HG03378 (cell line): Measurements from ENCODE around the gene SHB.

Experiments
- ATAC-seq: cut with Tn5 transposase; IDR thresholded peaks from one replicate; pipeline ENCODE4 v1.9.1; 2021; ENCODE audit warnings: mild to moderate bottlenecking, moderate library complexity; ENCODE audit not compliant: unreplicated experiment

SHB gene

GRCh38 chr9:37956904-37957663 is 111.9 kb downstream of the SHB start:
- no peak for ATAC-seq

- ATAC-seq = no peak
These were observed 112.6 kb downstream of the SHB start for GRCh38 chr9:37956423-37956820.

DNA sequence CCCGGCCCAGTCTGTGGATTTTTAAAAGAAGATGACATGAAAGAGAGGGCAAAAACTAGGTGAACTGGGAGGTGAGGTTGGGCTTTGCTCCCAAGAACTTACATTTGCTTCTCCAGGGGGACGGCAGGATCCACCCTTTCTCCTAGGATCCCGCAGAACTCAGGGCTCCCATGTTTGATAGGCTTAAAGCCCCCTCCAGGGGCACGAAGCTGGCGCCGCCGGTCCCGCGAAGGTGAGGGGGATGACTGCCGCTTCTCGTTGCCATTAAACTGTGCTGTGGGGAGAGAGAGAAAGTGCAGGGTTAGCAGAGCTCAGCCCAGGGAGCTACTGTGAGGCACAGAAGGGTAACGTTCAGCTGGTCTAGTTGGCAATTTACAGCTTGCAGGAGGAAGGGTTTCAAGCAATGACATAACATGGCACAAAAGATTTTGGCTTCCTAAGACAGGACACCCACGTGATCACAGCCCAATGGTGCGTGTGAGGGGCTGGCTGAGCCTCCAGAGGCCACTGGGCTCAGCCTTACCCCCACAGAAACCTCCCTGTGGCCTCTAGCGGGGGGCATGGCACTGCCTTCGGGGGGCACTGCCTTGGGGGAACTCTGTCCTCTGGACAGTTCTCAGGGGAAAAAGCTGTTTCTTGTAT is 113.1 kb downstream of the SHB start:
- no peak for ATAC-seq

DNA sequence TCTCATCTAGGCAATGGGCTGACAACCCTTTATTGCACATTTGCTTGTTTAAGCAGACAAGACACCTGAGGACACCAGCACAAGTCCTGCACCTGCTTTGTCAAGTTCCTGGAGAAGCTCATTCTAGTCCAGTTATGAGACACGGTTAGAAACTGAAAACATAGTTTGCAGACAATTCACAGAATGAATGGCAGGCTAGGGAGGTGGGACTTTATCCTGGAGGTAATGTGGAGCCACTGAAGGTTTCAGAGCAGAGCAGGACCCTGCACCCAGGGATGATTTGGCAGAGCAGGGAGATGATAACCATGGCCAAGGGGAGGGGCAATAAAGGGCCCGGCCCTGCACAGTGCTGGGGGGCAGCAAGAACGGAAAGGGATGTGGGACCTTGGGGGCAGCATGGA is 114.4 kb downstream of the SHB start:
- ATAC-seq = peak; percentile 36

DNA sequence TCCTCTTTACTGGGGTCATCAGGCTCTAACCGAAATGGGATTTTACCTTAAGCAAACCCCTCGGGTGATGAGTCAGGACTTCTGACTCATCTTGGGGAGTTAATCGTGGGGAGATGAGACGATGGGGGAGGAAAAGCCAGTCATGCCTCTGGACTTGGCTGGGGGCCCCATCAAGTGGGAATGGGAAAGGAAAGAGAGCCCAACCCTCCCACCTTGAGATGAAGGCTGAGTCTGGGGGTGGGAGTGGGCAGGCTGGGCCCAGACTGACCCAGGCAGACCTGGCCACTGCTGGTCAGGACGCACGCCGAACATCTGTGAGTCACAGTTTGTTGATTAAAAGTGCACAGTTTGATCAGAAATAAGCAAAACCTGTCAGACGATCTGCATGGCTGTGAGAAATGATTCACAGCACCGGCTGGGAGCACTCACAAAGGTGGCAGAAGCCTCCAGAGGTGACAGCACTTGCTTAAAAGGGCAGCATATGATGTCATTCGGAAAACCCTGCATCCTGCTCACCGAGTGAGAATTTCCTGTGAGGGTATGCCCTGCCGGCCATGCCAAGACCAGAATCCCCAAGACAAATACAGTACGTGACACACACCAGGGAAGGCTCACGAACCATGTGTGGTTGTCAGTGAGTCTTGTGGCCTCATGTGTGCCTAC is 115.1 kb downstream of the SHB start:
- ATAC-seq = peak; percentile 77

DNA sequence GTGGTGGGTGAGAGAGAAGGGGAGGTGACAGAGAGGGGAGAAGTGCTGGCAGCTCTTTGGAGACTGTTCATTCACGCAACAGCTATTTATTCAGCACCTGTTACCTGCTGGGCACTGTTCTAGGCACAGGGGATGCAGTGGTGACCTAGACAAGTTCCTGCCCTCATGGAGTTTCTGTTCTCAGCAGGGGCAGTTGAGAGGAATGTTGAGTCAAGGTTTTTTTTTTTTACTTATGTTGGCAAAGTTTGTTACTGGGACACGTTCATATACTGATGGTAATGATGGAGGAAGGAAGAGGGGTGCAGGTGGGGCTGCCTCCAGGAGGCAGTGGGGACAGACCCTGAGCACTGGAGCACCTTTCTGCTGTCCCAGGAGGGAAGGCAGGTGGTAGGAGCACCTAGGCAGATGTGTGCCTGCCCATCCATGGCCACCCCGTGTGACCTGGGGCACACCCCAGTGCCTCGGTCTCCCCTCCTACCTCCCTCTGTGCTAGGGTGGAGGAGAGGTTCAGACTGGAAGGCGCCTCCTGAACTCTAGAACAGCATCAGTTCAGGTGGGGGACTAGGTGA is 115.7 kb downstream of the SHB start:
- no peak for ATAC-seq

- ATAC-seq = no peak
These were observed 116.3 kb downstream of the SHB start for GRCh38 chr9:37952731-37953130.

DNA sequence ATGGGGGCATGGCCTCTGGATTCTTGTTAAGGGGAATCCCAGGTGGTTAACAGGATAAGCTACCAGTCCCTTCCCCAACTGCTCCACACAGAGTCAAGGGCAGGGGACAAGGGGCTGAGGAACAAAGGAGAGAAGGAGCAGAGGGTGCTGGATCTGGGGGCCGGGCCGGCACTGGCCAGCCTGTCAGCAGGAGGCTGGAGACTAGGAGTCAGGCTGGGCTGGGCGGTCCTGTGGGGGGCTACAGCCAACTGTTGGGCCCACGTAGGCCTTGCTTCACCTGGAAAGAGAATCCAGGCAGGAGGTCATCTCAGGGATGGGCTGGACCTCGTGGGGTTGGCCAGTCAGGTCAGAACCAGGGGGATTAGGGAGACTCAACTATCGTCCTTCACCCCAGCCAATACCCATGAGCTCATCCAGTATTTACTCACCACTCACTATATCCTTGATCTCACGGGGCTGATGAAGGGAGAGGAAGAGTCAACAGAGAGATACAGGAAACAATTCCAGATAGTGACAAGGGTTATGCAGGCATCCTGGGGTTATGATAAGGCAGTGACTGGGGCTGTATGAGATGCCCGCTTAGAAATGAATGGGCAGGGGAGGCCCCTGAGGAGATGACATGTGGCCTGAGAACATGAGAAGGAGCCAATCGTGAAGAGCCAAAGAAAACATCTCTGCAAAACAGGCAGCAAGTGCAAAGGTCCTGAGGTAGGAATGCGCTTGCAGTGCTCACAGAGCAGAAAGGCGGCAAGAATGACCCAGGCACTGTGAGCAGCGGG is 117.2 kb downstream of the SHB start:
- no peak for ATAC-seq

DNA sequence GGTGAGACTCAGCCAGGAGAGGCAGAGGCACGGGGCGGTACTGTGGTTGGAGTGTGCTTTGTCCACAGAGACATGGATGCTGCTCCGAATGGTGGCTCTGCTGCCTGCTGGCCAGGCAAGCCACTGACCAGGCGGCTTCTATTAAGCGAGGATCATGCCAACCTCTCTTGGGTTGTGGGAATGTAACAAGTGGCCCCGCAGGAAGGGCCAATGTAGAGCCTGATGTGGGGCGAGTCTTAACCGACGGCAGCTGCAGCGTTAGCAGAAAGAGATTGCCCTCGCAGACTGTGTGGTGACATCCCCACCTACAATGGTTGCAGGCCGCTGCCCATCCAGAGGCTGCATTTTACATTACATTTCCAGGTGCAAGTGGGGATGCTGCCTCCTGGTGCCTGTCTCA is 118.5 kb downstream of the SHB start:
- ATAC-seq = no peak

DNA sequence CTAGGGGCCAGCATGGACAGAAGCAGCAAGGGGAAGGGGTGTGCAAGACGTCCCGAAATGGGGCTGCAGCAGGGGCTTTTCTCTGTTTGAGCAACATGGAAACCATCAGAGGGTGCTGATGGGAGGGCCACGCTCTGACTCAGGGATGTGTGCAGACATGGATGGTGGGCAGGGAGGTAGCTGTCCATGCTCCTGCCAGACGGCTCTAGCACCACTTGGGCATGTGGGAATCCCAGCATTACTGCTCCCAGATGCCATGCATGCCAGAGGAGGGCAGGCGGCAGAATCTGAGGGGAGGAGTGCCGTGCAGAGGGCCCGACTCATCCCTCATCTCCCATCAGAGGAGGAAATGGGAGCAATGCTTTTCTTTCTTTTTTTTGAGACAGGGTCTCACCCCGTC is 119.5 kb downstream of the SHB start:
- ATAC-seq = no peak

GRCh38 chr9:37948417-37948980 is 120.5 kb downstream of the SHB start:
- no peak for ATAC-seq

DNA sequence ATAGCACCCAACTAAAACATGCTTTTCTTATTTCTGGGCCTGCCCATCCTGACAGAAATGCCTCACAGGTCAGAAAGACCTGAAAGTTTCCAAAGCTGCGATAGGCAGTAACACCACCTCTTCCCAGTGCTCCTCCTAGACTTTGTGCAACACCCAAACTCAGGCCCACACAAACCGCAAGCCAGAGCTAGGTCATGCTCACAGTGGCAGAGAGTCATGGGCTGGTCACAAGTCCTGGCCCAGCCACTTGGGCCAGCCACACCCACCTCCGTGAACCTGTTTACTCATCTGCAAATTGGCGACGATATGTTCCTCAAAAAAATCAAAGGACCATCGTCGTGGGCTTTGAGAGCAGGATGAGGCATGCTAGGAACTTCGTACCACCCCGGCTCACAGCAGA is 121.0 kb downstream of the SHB start:
- ATAC-seq = no peak

GRCh38 chr9:37947471-37947870 is 121.6 kb downstream of the SHB start:
- ATAC-seq = no peak

DNA sequence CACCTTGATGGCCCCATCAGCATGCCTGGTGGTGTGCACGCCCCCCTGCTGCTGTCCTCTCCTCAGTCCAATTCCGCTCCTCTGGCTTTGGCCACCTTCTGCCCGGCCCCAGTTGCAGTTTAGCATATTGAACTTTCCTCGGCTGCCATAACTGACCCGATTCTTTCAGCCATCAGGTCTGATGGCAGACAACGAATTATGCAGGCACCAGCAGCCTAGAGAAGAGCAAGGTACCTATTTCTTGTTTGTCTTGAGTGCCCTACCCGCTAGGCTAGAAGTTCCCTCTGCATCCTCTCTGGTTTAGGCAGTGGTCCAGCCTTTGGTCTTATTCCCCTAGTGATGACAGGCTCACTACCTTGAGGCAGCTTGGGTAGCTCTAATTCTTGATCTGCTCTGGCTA is 122.1 kb downstream of the SHB start:
- no peak for ATAC-seq

GRCh38 chr9:37946041-37946440 is 123.0 kb downstream of the SHB start:
- no peak for ATAC-seq

- ATAC-seq = no peak
These were observed 124.2 kb downstream of the SHB start for GRCh38 chr9:37944671-37945481.

DNA sequence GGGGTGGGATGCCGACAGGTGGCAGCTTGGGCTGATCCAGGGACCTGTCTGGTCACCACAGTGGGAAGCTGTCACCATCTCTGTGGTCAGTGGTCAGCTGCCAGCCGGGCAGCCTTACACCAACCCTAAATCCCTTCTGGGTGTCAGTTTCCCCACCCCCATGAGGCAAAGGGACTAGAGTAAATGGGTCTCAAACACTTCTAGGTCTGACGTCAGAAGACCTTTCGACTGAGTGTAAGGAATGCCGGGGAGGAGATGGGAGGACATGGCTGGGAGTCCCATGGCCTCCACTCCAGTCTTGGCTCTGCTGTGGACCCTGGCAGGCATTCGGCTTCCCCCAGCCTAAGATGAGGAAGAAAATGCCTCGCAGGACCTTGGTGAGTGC is 124.8 kb downstream of the SHB start:
- no peak for ATAC-seq

GRCh38 chr9:37943345-37944265 is 125.4 kb downstream of the SHB start:
- ATAC-seq = no peak
